WERI-Rb-1 (cell line): Measurements from ENCODE around the gene RNASE4.

Source experiments
- DNase-seq: peaks from one replicate; pipeline ENCODE4 v3.0.0-alpha.2; 2020
- H3K27ac ChIP-seq: fragments of 250-450 bp; sonication (Bioruptor Pico); 2 replicates; pipeline ENCODE4 v1.5.1; 2020; ENCODE audit warnings: mild to moderate bottlenecking, moderate library complexity
- H3K27me3 ChIP-seq: fragments of 250-450 bp; sonication (Bioruptor Pico); 2 replicates; pipeline ENCODE4 v1.5.1; 2021; ENCODE audit warnings: mild to moderate bottlenecking, low read depth, moderate library complexity; ENCODE audit not compliant: insufficient read depth, severe bottlenecking
- H3K36me3 ChIP-seq: fragments of 250-450 bp; sonication (Bioruptor Pico); 2 replicates; pipeline ENCODE4 v1.5.1; 2020; ENCODE audit warnings: mild to moderate bottlenecking, moderate library complexity
- H3K4me3 ChIP-seq: 2 replicates; pipeline ENCODE4 v1.5.1; 2011; ENCODE audit warnings: low read depth, mild to moderate bottlenecking, control low read depth, low read length
- H3K9me3 ChIP-seq: fragments of 250-450 bp; sonication (Bioruptor Pico); 2 replicates; pipeline ENCODE4 v1.5.1; 2021; ENCODE audit warnings: mild to moderate bottlenecking, moderate library complexity; ENCODE audit not compliant: severe bottlenecking
- TF ChIP-seq, protein P1 (sequence below): IDR thresholded peaks from 2 replicates; pipeline ENCODE4 v1.5.1; 2011; ENCODE audit warnings: low read depth, mild to moderate bottlenecking, control low read depth, inconsistent platforms, low read length

Gene RNASE4

DNA sequence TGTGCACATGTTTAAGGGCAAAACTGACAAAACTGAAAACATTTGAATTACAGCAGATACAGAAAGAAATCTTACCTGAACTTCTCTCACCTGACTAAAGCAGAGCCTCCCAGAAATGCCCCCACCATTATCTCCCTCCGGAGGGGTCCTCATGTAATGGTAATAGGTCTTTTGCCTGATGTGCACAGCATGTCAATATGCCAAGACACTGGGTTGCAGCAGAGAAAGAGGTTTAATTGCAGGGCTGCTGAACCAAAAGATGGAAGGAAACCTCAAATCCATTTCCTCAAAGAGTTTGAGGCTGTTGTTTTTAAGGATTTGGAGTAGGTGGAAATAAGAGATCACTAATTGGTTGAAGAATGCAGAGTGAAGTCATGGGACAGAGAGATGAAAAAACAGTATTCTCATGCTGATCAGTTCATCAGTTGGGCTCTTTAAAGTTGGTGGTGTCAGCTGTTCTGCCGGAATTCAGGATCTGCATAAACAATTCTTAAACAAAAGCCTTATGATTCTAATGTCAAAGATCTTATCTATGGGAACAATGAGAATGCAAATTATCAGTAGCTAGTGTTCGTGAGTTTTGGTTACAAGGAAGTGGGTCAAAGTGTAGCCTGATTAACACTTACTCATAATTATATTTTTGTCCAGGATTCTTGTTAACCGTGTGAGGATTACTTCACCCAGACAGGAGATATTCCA, 22.4 kb downstream of the RNASE4 start:
- no peaks in the 10 kb centered on the region for H3K9me3 ChIP-seq
- no peak overlapping the region for H3K27ac ChIP-seq
- peaks cover 71% of the 10 kb centered on the region for H3K27me3 ChIP-seq
- TF ChIP-seq, protein P1, sequence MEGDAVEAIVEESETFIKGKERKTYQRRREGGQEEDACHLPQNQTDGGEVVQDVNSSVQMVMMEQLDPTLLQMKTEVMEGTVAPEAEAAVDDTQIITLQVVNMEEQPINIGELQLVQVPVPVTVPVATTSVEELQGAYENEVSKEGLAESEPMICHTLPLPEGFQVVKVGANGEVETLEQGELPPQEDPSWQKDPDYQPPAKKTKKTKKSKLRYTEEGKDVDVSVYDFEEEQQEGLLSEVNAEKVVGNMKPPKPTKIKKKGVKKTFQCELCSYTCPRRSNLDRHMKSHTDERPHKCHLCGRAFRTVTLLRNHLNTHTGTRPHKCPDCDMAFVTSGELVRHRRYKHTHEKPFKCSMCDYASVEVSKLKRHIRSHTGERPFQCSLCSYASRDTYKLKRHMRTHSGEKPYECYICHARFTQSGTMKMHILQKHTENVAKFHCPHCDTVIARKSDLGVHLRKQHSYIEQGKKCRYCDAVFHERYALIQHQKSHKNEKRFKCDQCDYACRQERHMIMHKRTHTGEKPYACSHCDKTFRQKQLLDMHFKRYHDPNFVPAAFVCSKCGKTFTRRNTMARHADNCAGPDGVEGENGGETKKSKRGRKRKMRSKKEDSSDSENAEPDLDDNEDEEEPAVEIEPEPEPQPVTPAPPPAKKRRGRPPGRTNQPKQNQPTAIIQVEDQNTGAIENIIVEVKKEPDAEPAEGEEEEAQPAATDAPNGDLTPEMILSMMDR = no peak
- no peak overlapping the region for H3K4me3 ChIP-seq
- DNase-seq = no peak
- no peaks in the 10 kb centered on the region for H3K36me3 ChIP-seq

GRCh38 chr14:20707622-20708021, 23.3 kb downstream of the RNASE4 start:
- Histone ChIP-seq H3K9me3 (no peaks in the 10 kb centered on the region), H3K27me3 (peaks cover 72% of the 10 kb centered on the region), H3K4me3 (no peak overlapping the region), H3K36me3 (no peaks in the 10 kb centered on the region), H3K27ac (no peak overlapping the region)
- TF ChIP-seq, protein P1 = no peak
- DNase-seq = no peak

GRCh38 chr14:20711261-20711660, 26.9 kb downstream of the RNASE4 start:
- Histone ChIP-seq H3K9me3 (no peaks in the 10 kb centered on the region), H3K4me3 (no peak overlapping the region), H3K36me3 (no peaks in the 10 kb centered on the region), H3K27me3 (peaks cover 82% of the 10 kb centered on the region), H3K27ac (no peak overlapping the region)
- TF ChIP-seq, protein P1 = no peak
- DNase-seq = no peak

DNA sequence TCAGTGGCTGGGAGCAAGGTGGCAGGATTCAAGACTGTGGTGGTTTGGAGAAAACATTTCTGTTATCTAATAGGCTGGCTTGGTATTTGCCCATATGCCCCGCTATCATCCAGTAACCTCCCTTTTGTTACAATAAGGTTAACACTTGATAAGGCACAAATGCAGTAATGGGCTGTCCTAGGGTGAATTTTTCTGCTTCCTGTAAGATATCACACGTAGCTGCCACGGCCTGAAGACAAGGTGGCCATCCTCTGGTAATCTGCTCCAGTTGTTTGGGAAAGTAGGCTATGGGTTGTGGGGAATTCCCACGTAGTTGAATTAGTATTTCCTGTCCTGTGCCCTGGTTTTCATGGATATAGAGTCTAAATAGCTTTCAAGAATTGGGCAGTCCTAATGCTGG, 27.3 kb downstream of the RNASE4 start:
- DNase-seq = no peak
- Histone ChIP-seq H3K9me3 (no peaks in the 10 kb centered on the region), H3K27ac (no peak overlapping the region), H3K36me3 (no peaks in the 10 kb centered on the region), H3K27me3 (peaks cover 81% of the 10 kb centered on the region), H3K4me3 (no peak overlapping the region)
- TF ChIP-seq, protein P1 = no peak

GRCh38 chr14:20712904-20713303, 28.5 kb downstream of the RNASE4 start:
- DNase-seq = no peak
- H3K9me3 ChIP-seq = no peaks in the 10 kb centered on the region
- H3K36me3 ChIP-seq = no peaks in the 10 kb centered on the region
- peaks cover 84% of the 10 kb centered on the region for H3K27me3 ChIP-seq
- no peak overlapping the region for H3K4me3 ChIP-seq
- no peak overlapping the region for H3K27ac ChIP-seq
- TF ChIP-seq, protein P1 = no peak
